Skin of body (tissue), 2 donors: ENCODE data around the gene FAM180A. TPM values are rescaled to one million over a fixed set of nuclear protein-coding genes. Genes with fewer than 3 reads are reported as not detected.

Source experiments
- DNase-seq: peaks from one replicate; lab custom pipeline; 2025; lab: John Stamatoyannopoulos, UW
- total RNA-seq: library from RNA; depleted of rRNA; stranded (reverse); fragments of >200 nt; gene quantifications from one replicate; pipeline ENCODE4 v1.2.3, GENCODE V29; 2014

FAM180A gene
- total RNA-seq, 1 donor from 2014 or later, result 2.8 TPM

GRCh38 chr7:135771961-135772638 lies 23.5 kb upstream of the FAM180A start:
- no peak for DNase-seq

- DNase-seq, result no peak
Measured at GRCh38 chr7:135771051-135771450, 22.4 kb upstream of the FAM180A start.

DNA sequence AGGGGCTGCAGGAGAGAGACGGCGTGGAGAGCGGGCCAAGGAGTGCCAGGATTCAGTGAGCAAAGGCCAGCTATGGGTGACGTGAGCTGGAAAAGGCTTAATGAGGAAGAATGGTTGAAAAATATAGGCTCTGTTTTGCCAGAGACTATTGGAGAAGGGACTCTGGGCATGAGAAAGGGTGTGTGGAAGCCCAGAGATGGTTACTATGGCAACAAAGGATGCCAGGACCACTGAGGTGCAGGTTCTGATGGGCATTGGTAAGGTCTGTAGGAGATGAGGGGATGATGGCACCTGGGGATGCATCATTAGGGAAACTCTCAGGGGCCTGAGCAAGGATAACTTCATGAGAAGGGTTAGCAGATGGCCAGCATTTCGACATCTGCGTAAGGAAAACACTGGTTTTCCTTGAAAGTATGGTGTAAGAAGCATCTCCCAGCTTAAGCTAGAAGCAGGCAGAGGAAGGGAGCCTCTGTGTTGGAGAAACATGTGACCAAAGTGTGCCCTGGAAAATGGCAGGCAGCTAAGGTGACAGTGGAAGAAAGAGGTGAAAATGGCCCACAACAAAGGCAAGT lies 21.6 kb upstream of the FAM180A start:
- DNase-seq, result no peak

DNA sequence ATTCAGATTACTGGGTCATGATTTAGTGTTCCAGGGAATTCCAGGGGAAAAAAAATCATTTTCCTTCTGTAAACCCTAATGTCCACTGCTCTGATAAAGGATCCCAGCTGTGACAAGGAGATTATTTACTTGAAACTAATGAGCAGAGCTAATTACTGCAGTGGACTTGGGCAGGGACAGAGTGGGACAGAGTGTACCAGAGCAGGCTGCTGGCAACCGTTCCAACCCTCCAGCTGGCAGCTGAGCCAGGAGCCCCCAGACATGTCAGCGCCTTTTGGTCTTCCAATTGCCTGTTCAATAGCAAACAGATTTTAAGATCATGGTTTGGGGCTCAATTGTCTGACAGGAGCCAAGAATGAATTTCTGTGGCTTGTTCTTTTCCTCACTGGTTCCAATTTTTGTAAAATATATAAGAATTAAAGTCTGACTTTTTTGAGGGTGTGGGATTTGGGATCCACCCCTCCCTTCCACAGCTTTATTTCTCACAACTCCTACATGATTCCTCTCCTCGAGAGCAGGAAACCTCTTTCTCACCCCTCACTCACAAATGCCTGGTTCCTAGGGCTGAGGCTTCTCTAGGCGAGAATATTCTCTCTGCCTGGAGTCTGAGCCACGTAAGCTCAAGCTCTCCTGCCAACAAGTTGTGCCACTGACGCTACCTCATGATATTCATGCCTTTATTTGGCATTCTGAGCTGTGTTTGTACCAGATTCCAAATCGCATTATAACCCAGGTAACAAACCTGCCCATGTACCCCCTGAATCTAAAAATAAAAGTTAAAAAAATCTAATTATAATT lies 20.6 kb upstream of the FAM180A start:
- no peak for DNase-seq

DNA sequence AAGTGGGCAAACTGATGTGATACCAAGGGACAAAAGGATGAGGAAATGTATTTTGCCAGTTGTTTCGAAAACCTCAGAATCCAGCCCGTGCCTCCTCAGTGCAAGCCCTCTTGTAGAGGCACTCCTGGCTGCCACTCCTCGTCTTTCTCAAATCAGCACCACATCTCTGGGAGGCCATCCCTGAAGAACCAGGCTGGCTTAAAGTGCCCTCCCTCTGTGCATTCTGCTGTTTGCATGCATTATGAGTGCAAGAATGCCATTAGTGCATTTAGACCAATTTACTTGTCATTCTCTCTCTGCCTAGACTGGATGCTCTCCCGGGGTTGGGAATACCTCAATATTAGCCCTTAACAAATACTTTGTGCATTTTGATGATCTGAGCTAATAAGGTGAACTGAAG lies 19.9 kb upstream of the FAM180A start:
- no peak for DNase-seq

DNA sequence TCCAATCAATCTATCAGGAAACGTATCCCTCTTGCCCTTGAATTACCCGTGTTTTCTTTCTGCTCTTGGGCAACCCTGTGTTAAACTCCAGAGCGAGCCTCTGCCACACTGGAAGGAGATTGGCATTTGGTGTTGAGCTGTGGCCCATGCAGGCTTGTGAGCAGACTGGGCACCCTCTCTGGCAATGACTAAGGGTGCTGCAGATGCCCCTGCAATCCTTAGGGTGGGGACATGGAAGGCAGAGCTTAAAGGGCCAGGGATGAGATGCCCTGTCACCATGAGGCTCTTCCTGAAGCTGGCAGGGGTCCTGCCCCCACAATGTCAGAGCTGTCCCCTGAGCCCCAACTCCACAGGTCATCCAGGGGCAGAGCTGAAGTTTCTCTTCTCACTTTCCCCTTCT lies 19.5 kb upstream of the FAM180A start:
- DNase-seq, result no peak

GRCh38 chr7:135763261-135763660 lies 14.6 kb upstream of the FAM180A start:
- DNase-seq, result no peak

GRCh38 chr7:135761751-135762488 lies 13.3 kb upstream of the FAM180A start:
- no peak for DNase-seq

DNA sequence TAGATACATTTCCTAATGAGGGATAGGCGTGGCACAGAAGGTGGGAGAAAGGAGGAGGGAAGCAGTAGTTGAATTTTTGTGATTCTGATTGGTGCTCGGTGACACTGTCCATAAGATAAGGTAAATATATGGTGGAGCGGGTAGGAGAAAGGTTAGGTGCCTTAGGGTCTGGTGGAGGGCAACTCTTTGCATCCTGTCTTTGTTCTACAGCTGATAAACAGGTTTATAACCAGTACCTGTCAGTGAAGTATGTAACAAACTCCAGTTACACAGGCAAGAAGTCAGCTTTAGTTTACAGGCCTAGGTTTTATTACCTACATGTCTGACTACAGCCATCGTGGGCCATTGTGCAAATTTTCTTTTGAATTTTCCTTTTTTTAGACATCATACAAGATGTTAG lies 10.9 kb upstream of the FAM180A start:
- DNase-seq, result no peak

- no peak for DNase-seq
Measured at GRCh38 chr7:135758531-135758932, 9.9 kb upstream of the FAM180A start.

DNA sequence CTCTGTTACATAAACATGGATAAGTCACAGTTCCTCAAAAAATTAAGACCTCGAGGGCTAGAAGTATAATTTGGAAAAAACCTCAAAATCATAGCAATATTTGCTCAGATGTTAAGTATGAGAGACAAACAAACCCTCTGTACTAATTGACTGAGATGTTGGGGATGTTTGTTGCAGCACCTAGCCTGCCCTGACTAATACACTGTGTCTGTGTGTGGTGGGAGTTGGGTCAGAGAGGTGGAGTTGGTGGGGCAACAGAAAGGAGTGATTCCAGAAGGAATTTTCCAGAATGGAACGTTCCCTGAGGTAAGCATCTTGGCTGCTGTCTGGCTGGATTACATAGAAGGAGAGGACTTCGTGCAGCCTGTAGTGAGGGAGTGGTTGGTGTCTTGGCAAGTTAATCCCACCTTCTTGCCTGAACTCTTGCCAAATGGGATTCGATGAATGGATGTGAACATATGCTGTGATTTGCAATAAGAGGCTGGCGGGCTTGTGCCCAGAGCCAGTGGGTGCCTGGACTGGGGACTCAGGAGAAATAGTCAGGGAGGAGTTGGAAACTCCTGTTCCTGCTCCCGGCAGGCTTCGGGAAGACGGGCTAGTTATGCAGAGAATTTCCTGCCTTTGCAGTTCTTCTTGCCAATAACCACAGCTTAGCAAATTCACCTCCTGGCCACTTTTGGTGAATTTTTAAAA lies 9.3 kb upstream of the FAM180A start:
- no peak for DNase-seq

DNA sequence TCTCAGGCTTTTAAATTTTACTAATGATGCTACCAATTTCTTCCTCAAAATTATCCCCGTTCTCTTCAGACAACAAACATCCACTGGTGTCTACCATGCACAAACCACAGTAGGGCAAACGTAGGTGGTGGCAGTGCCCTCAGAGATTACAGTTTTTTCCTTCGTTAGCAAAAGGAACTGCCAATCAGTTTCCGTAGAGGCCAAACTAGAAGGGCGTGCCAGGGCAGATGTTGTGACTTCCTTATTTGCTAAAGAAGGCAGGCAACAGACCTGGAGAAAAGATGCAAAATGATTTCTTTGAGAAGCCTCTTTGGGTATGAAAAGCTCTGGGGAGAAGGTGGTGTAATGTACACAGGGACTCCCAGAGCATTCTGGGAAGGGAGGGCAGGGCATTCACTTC lies 7.6 kb upstream of the FAM180A start:
- no peak for DNase-seq

GRCh38 chr7:135755351-135755753 lies 6.7 kb upstream of the FAM180A start:
- DNase-seq, result no peak

- DNase-seq, result no peak
Measured at GRCh38 chr7:135753616-135754413, 5.2 kb upstream of the FAM180A start.

DNA sequence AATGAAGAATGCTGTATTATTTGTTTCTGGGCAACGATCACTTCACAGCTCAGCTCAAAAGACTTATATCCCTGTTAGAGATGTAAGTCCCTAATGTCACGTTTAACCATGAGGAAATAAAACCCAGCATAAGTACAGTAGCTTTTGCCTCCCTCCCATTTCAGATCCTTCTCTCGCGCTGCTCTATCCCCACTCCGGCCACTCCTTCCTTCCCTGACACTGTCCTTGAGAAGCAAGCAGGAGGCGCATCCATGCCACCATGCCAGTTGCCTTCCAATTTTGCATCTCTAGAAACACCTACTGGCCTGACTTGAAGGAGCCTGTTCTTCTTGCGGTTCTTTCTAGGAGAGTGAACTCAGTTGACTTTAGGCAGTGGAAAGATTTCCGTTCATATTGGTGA lies 1.2 kb downstream of the FAM180A start:
- DNase-seq, result no peak

GRCh38 chr7:135745703-135746312 lies 2.8 kb downstream of the FAM180A start:
- no peak for DNase-seq

- DNase-seq, result no peak
Measured at GRCh38 chr7:135744938-135745702, 3.5 kb downstream of the FAM180A start.

DNA sequence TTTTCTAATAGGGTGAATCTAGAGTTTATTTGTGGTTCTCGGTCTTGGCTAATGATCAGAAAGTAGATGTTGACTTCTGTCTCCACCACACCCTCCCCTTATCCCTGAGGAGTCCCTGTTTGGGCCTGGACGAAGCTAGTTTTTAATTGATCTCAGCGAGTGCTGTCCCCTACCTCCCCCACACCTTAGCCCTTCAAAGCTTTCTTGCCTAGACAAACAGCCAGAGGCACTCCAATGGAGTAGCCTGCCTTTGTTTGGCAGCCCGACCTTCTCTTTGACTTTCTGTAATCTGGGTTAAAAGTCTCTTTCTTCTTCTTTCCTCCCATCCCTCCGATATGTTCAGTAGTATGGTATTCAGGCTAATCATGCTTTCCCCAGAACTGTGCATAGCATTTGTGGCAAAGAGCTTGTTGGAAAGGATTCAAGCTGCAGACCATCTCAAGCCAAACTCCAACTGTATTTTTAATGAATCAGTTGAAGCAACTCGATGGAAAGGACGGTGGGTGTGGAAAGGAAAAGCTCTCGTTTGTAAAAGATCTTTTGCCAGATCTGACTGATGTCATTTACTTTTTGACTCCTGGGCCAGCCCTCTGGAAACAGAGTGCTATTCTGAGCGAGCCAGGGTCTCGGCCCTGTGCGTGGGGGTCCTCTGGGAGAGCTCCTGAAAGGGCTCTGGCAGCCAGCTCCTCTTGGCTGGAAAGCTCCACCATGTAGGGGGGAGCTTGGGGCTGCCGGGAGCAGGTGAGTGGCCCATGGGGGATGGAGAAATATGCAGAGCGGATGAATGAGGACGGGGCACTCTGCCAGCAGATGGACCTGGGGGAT lies 4.5 kb downstream of the FAM180A start:
- no peak for DNase-seq
